ENCODE measurements around the gene NIF3L1.
"Not testable (repeated sequence)": the region's sequence is repeated elsewhere in the genome, so short reads cannot be mapped to it uniquely, and the experiment has no call there.

Gene NIF3L1

DNA sequence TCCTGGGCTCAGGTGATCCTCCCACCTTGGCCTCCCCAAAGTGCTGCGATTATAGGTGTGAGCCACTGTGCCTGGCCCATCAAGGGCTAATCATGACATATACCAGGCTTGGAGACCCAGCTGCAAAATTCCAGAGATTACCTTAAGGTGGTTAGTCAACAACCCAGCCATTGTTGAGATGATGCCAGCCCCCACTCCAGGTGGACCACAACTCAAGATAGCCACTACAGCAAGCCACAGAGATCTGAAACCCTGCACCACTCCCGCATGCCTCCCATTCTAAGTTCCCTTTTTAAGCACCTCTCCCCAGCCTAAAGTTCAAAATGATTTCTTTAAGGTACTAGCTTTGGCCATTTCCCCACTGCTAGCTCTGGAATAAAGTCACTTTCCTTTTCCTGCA, 20.2 kb upstream of the NIF3L1 start:
- Histone ChIP-seq H3K36me3 (ENCODE audit: low read depth) (peaks cover 30% of the 10 kb centered on the region), H3K4me3 (ENCODE audit: severe bottlenecking) (no peak overlapping the region), H3K27me3 (ENCODE audit: insufficient read depth, poor library complexity, severe bottlenecking) (no peaks in the 10 kb centered on the region), H3K9me3 (ENCODE audit: severe bottlenecking) (no peaks in the 10 kb centered on the region), H3K4me1 (ENCODE audit: insufficient read depth, poor library complexity, severe bottlenecking) (no peaks in the 10 kb centered on the region), H3K27ac (ENCODE audit: poor library complexity, severe bottlenecking) (no peak overlapping the region)
- TF ChIP-seq, protein P1, sequence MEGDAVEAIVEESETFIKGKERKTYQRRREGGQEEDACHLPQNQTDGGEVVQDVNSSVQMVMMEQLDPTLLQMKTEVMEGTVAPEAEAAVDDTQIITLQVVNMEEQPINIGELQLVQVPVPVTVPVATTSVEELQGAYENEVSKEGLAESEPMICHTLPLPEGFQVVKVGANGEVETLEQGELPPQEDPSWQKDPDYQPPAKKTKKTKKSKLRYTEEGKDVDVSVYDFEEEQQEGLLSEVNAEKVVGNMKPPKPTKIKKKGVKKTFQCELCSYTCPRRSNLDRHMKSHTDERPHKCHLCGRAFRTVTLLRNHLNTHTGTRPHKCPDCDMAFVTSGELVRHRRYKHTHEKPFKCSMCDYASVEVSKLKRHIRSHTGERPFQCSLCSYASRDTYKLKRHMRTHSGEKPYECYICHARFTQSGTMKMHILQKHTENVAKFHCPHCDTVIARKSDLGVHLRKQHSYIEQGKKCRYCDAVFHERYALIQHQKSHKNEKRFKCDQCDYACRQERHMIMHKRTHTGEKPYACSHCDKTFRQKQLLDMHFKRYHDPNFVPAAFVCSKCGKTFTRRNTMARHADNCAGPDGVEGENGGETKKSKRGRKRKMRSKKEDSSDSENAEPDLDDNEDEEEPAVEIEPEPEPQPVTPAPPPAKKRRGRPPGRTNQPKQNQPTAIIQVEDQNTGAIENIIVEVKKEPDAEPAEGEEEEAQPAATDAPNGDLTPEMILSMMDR (IDR thresholded peaks at IDR 0.05; ENCODE audit: poor library complexity, severe bottlenecking) = no peak
- ATAC-seq (ENCODE audit: low read depth) (no peak), DNase-seq (ENCODE audit: low spot score) (no peak)

DNA sequence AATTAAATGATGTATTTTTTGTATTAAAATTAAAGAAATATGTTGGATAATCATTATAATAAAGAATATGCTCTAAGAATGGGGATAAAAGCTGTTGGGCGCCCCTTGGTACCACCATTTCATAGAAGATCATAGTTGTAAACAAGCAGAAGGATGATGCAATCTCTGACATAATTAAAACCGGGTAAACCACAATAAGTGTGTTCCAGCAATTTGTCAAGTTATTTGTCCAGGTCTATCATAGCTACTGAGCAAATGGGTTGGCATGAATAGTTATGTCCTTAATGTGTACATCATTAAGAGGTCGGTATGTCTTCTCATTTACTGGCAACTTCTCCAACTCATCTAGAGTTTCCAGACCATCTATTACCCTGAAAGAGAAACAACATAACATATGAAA, 18.0 kb upstream of the NIF3L1 start:
- DNase-seq (ENCODE audit: low spot score) (no peak), ATAC-seq (ENCODE audit: low read depth) (no peak)
- TF ChIP-seq, protein P1 (IDR thresholded peaks at IDR 0.05; ENCODE audit: poor library complexity, severe bottlenecking) = no peak
- Histone ChIP-seq H3K4me1 (ENCODE audit: insufficient read depth, poor library complexity, severe bottlenecking) (no peaks in the 10 kb centered on the region), H3K27me3 (ENCODE audit: insufficient read depth, poor library complexity, severe bottlenecking) (no peaks in the 10 kb centered on the region), H3K4me3 (ENCODE audit: severe bottlenecking) (no peak overlapping the region), H3K27ac (ENCODE audit: poor library complexity, severe bottlenecking) (no peak overlapping the region), H3K36me3 (ENCODE audit: low read depth) (peaks cover 41% of the 10 kb centered on the region), H3K9me3 (ENCODE audit: severe bottlenecking) (no peaks in the 10 kb centered on the region)

DNA sequence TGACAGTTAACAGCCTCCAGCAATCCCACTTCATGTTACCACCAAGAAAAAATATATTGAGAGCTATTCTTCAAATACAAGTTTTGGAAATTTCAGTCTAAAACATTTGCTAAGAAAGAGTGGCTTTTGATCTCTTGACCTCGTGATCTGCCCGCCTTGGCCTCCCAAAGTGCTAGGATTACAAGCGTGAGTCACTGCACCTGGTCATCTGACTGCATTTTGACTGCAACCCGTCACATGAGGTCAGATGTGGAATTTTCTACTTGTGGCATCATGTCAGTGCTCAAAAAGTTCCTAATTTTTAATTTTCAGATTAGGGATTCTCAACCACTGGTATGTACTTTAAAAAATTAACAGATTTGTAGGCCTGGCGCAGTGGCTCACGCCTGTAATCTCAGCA, 15.6 kb upstream of the NIF3L1 start:
- ATAC-seq (ENCODE audit: low read depth) (no peak), DNase-seq (ENCODE audit: low spot score) (no peak)
- Histone ChIP-seq H3K27ac (ENCODE audit: poor library complexity, severe bottlenecking) (no peak overlapping the region), H3K36me3 (ENCODE audit: low read depth) (peaks cover 59% of the 10 kb centered on the region), H3K4me1 (ENCODE audit: insufficient read depth, poor library complexity, severe bottlenecking) (no peaks in the 10 kb centered on the region), H3K9me3 (ENCODE audit: severe bottlenecking) (no peaks in the 10 kb centered on the region), H3K27me3 (ENCODE audit: insufficient read depth, poor library complexity, severe bottlenecking) (no peaks in the 10 kb centered on the region), H3K4me3 (ENCODE audit: severe bottlenecking) (no peak overlapping the region)
- TF ChIP-seq, protein P1 (IDR thresholded peaks at IDR 0.05; ENCODE audit: poor library complexity, severe bottlenecking) = no peak

DNA sequence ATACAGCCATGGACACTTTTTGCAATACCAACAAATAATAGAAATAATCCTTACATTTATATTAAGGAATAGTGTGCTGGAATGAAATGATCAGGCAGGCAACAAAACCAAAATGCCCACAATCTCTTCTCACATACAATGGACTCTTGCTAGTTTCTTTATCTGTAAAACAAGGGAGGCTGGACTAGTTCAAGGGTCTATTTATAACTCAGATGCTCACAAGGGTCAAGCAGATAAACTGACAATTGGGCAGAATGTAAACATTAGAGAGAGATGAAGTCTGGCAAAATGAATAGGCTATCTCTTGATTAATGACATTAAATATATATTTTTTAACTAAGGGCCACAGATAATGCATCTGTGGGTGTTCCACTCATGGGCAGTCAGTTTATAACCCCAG, 11.7 kb upstream of the NIF3L1 start:
- DNase-seq (ENCODE audit: low spot score) (no peak), ATAC-seq (ENCODE audit: low read depth) (no peak)
- Histone ChIP-seq H3K4me3 (ENCODE audit: severe bottlenecking) (no peak overlapping the region), H3K4me1 (ENCODE audit: insufficient read depth, poor library complexity, severe bottlenecking) (no peaks in the 10 kb centered on the region), H3K36me3 (ENCODE audit: low read depth) (peaks cover 79% of the 10 kb centered on the region), H3K27ac (ENCODE audit: poor library complexity, severe bottlenecking) (no peak overlapping the region), H3K27me3 (ENCODE audit: insufficient read depth, poor library complexity, severe bottlenecking) (no peaks in the 10 kb centered on the region), H3K9me3 (ENCODE audit: severe bottlenecking) (no peaks in the 10 kb centered on the region)
- TF ChIP-seq, protein P1 (IDR thresholded peaks at IDR 0.05; ENCODE audit: poor library complexity, severe bottlenecking) = no peak

DNA sequence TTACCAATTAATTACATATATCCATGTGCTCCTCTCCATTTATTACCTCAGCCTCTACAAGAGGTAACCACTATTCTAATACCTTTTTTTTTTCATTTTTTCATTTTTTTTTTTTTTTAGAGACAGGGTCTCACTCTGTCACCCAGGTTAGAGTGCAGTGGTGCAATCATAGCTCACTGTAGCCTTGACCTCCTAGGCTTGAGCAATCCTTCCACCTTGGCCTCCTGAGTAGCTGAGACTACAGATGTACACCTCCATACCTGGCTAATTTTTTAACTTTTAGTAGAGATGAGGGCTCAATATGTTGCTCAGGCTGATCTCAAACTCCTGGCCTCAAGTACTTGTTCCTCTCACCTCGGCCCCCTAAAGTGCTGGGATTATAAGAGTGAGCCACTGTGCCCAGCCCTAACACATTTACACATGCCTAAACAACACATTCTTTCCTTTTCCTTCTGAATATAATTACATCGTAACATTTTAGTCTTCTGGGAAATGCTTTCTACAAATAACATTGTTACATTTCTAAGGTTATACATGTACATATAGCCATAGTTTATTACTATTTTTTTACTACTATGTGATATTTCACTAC, 10.8 kb upstream of the NIF3L1 start:
- no peaks in the 10 kb centered on the region for H3K27me3 ChIP-seq (ENCODE audit: insufficient read depth, poor library complexity, severe bottlenecking)
- H3K9me3 ChIP-seq (ENCODE audit: severe bottlenecking) = no peaks in the 10 kb centered on the region
- H3K4me3 ChIP-seq (ENCODE audit: severe bottlenecking) = no peak overlapping the region
- DNase-seq (ENCODE audit: low spot score) (no peak), ATAC-seq (ENCODE audit: low read depth) (no peak)
- TF ChIP-seq, protein P1 (IDR thresholded peaks at IDR 0.05; ENCODE audit: poor library complexity, severe bottlenecking) = no peak
- H3K27ac ChIP-seq (ENCODE audit: poor library complexity, severe bottlenecking) = no peak overlapping the region
- H3K36me3 ChIP-seq (ENCODE audit: low read depth) = peaks cover 80% of the 10 kb centered on the region
- no peaks in the 10 kb centered on the region for H3K4me1 ChIP-seq (ENCODE audit: insufficient read depth, poor library complexity, severe bottlenecking)

DNA sequence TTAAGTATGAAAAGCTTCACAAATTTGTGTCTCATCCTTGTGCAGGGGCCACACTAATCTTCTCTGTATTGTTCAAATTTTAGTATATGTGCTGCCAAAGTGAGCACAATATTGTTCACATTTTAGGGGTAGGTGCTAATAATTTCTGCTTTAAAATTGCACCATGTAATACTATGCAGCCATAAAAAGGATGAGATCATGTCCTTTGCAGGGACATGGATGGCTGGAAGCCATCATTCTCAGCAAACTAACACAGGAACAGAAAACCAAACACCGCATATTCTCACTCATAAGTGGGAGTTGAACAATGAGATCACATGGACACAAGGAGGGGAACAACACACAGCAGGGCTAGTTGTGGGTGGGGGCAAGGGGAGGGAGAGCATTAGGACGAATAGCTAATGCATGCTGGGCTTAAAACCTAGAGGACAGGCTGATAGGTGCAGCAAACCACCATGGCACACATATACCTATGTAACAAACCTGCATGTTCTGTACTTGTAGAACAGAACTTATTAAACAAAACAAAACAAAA, 7.4 kb upstream of the NIF3L1 start:
- H3K27me3 ChIP-seq (ENCODE audit: insufficient read depth, poor library complexity, severe bottlenecking); ATAC-seq (ENCODE audit: low read depth); H3K4me3 ChIP-seq (ENCODE audit: severe bottlenecking); DNase-seq (ENCODE audit: low spot score); H3K4me1 ChIP-seq (ENCODE audit: insufficient read depth, poor library complexity, severe bottlenecking); H3K9me3 ChIP-seq (ENCODE audit: severe bottlenecking); H3K27ac ChIP-seq (ENCODE audit: poor library complexity, severe bottlenecking): not testable (repeated sequence)
- peaks cover 91% of the 10 kb centered on the region for H3K36me3 ChIP-seq (ENCODE audit: low read depth)
